GM12872 (cell line): Measurements from ENCODE around the gene NCK2.

Experiments used
- CTCF ChIP-seq: IDR thresholded peaks from 3 replicates; pipeline ENCODE4 v1.5.1; 2011; ENCODE audit warnings: low read depth, mild to moderate bottlenecking, low read length, moderate library complexity; ENCODE audit not compliant: insufficient read depth

The NCK2 gene

GRCh38 chr2:105775809-105776559, 31.3 kb downstream of the NCK2 start:
- TF ChIP-seq CTCF, result no peak

GRCh38 chr2:105776560-105776928, 31.8 kb downstream of the NCK2 start:
- TF ChIP-seq CTCF, result no peak

- TF ChIP-seq CTCF, result no peak
Measured at GRCh38 chr2:105777031-105777482, 32.3 kb downstream of the NCK2 start.

- TF ChIP-seq CTCF, result no peak
Measured at GRCh38 chr2:105777506-105778055, 32.9 kb downstream of the NCK2 start.

GRCh38 chr2:105778080-105778607, 33.4 kb downstream of the NCK2 start:
- TF ChIP-seq CTCF, result no peak

- TF ChIP-seq CTCF, result no peak
Measured at GRCh38 chr2:105779394-105779793, 34.7 kb downstream of the NCK2 start.

- TF ChIP-seq CTCF, result no peak
Measured at GRCh38 chr2:105780606-105781005, 35.9 kb downstream of the NCK2 start.
